AG09309 (cell line): ENCODE results near the gene DRAXIN.

Source experiments
- DNase-seq: peaks from one replicate; pipeline ENCODE4 v3.0.0-alpha.2; 2010; ENCODE audit warnings: low read depth
- H3K4me3 ChIP-seq: 2 replicates; pipeline ENCODE4 v1.5.1; 2011; ENCODE audit warnings: mild to moderate bottlenecking, low read depth, low read length, moderate library complexity; ENCODE audit not compliant: control insufficient read depth
- CTCF ChIP-seq: IDR thresholded peaks from 2 replicates; pipeline ENCODE4 v1.5.1; 2011; ENCODE audit warnings: mild to moderate bottlenecking, low read depth, low read length, inconsistent platforms; ENCODE audit not compliant: insufficient read depth, control insufficient read depth; ENCODE audit errors: missing control alignments

Gene DRAXIN

GRCh38 chr1:11682799-11683198 lies 8.7 kb upstream of the DRAXIN start:
- no peak for TF ChIP-seq CTCF
- H3K4me3 ChIP-seq, result no peak overlapping the region
- DNase-seq, result no peak

- no peak for TF ChIP-seq CTCF
- DNase-seq, result no peak
- no peak overlapping the region for H3K4me3 ChIP-seq
Observed at GRCh38 chr1:11684070-11684469, 7.4 kb upstream of the DRAXIN start.

GRCh38 chr1:11685210-11685752 lies 6.2 kb upstream of the DRAXIN start:
- H3K4me3 ChIP-seq, result no peak overlapping the region
- DNase-seq, result no peak
- no peak for TF ChIP-seq CTCF

- DNase-seq, result no peak
- TF ChIP-seq CTCF, result no peak
- H3K4me3 ChIP-seq, result no peak overlapping the region
Observed at GRCh38 chr1:11688506-11688905, 3.0 kb upstream of the DRAXIN start.

- no peak overlapping the region; the same call in 1 of the 2 replicates for H3K4me3 ChIP-seq
- DNase-seq, result no peak
- no peak for TF ChIP-seq CTCF
Observed at GRCh38 chr1:11690397-11691301, 861 bp upstream of the DRAXIN start.

- no peak for TF ChIP-seq CTCF
- H3K4me3 ChIP-seq, result no peak overlapping the region
- no peak for DNase-seq
Observed at GRCh38 chr1:11691928-11692711, 610 bp downstream of the DRAXIN start.
